ENCODE data around the gene PLBD1.

Gene PLBD1

DNA sequence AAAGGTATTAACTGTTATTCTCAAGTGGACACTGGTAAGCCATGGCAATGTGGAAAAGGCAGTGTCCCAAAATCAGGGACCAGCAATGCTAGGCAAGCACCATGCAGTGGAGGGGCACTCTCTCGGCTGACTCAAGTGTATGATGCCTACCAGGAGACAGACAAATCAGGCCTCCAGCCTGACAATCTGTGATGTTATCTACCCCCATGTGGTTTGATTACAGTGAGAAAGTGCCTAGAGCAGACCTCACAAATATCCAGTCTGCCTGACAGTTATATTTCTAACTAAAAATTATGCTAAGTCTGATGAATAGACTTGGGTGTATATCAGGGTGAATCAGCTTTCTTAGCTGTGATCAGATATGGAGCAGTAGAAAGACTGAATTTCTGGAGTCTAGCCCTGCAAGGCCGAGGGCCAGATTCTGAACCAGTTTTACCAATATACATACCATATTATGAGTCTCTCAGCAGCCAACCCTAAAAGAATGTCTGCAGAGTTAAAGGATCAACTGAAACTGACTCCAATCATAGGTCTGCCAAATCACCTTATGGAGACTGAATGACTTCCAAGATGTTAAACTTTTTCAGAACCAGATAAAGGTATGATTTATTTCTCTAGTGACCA is 3.2 kb downstream of the PLBD1 start:
- no peak overlapping the region for H3K4me3 ChIP-seq (replicated peaks; ENCODE audit: low read depth, low read length)
- DNase-seq (ENCODE audit: extremely low read depth, insufficient read length): no peak
- H3K27me3 ChIP-seq (replicated peaks; ENCODE audit: control insufficient read depth, insufficient read depth, low read length): no peaks in the 10 kb centered on the region; the same call in 1 of the 2 replicates
- no peaks in the 10 kb centered on the region for H3K36me3 ChIP-seq (ENCODE audit: control insufficient read depth, insufficient read depth, low read length)
- TF ChIP-seq, protein P1, sequence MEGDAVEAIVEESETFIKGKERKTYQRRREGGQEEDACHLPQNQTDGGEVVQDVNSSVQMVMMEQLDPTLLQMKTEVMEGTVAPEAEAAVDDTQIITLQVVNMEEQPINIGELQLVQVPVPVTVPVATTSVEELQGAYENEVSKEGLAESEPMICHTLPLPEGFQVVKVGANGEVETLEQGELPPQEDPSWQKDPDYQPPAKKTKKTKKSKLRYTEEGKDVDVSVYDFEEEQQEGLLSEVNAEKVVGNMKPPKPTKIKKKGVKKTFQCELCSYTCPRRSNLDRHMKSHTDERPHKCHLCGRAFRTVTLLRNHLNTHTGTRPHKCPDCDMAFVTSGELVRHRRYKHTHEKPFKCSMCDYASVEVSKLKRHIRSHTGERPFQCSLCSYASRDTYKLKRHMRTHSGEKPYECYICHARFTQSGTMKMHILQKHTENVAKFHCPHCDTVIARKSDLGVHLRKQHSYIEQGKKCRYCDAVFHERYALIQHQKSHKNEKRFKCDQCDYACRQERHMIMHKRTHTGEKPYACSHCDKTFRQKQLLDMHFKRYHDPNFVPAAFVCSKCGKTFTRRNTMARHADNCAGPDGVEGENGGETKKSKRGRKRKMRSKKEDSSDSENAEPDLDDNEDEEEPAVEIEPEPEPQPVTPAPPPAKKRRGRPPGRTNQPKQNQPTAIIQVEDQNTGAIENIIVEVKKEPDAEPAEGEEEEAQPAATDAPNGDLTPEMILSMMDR (IDR thresholded peaks at IDR 0.05; ENCODE audit: insufficient read depth, low read length, poor library complexity, severe bottlenecking): no peak

DNA sequence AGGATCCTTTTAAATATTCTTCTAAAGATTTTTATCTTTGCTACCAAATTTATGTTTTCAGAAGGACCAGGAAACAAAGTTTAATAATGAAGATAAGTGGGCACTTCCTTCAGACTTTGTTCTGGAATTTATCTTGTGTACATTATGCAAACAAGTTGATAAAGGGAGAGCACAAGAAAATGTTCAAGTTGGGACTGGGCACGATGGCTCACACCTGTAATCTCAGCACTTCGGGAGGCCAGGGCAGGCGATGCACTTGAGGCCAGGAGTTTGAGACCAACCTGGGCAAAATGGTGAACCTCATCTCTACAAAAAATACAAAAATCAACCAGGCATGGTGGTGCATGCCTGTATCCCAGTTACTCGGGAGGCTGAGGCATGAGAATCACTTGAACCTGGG is 4.6 kb downstream of the PLBD1 start:
- no peaks in the 10 kb centered on the region for H3K36me3 ChIP-seq (ENCODE audit: control insufficient read depth, insufficient read depth, low read length)
- H3K27me3 ChIP-seq (replicated peaks; ENCODE audit: control insufficient read depth, insufficient read depth, low read length): no peaks in the 10 kb centered on the region; the same call in 1 of the 2 replicates
- H3K4me3 ChIP-seq (replicated peaks; ENCODE audit: low read depth, low read length): no peak overlapping the region
- DNase-seq (ENCODE audit: extremely low read depth, insufficient read length): no peak
- TF ChIP-seq, protein P1 (IDR thresholded peaks at IDR 0.05; ENCODE audit: insufficient read depth, low read length, poor library complexity, severe bottlenecking): no peak

DNA sequence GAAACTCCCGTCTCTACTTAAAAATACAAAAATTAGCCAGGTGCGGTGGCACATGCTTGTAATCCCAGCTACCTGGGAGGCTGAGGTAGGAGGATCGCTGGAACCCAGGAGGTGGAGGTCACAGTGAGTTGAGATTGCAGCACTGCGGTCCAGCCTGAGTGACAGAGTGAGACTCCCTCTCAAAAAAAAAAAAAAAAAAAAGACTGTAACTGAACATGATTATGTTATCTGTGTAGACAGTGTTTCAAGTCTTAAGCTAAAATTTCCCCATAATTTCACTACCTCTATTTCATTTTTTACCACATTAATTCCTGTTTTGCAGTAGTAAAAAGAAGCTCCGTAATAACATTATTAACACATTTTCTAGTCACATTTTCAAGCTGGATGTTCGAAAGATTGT is 5.4 kb downstream of the PLBD1 start:
- TF ChIP-seq, protein P1 (IDR thresholded peaks at IDR 0.05; ENCODE audit: insufficient read depth, low read length, poor library complexity, severe bottlenecking): no peak
- Histone ChIP-seq H3K36me3 (ENCODE audit: control insufficient read depth, insufficient read depth, low read length) (no peaks in the 10 kb centered on the region), H3K27me3 (replicated peaks; ENCODE audit: control insufficient read depth, insufficient read depth, low read length) (no peaks in the 10 kb centered on the region; the same call in 1 of the 2 replicates), H3K4me3 (replicated peaks; ENCODE audit: low read depth, low read length) (no peak overlapping the region)
- no peak for DNase-seq (ENCODE audit: extremely low read depth, insufficient read length)

DNA sequence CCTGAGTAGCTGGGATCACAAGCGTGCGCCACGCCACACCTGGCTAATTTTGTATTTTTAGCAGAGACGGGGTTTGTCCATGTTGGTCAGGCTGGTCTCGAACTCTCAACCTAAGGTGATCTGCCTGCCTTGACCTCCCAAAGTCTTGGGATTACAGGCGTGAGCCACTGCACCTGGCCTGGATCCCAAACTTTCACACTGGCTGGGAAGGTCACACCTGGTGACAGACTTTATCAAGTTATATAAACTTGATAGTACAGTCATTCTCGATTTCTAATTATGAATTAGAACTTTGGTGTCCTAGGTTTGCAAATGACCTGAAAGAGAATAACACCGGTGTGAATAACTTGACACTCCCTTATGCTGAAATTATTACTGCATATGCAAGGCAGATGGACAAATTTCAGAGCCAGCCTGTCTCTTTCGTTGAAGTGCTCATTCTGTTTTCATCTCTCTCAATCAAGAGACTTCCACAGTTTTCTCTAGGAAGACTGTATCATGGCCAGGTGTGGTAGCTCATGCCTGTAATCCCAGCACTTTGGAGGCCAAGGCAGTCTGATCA is 5.9 kb downstream of the PLBD1 start:
- TF ChIP-seq, protein P1 (IDR thresholded peaks at IDR 0.05; ENCODE audit: insufficient read depth, low read length, poor library complexity, severe bottlenecking): no peak
- Histone ChIP-seq H3K36me3 (ENCODE audit: control insufficient read depth, insufficient read depth, low read length) (no peaks in the 10 kb centered on the region), H3K4me3 (replicated peaks; ENCODE audit: low read depth, low read length) (no peak overlapping the region), H3K27me3 (replicated peaks; ENCODE audit: control insufficient read depth, insufficient read depth, low read length) (no peaks in the 10 kb centered on the region)
- DNase-seq (ENCODE audit: extremely low read depth, insufficient read length): no peak

DNA sequence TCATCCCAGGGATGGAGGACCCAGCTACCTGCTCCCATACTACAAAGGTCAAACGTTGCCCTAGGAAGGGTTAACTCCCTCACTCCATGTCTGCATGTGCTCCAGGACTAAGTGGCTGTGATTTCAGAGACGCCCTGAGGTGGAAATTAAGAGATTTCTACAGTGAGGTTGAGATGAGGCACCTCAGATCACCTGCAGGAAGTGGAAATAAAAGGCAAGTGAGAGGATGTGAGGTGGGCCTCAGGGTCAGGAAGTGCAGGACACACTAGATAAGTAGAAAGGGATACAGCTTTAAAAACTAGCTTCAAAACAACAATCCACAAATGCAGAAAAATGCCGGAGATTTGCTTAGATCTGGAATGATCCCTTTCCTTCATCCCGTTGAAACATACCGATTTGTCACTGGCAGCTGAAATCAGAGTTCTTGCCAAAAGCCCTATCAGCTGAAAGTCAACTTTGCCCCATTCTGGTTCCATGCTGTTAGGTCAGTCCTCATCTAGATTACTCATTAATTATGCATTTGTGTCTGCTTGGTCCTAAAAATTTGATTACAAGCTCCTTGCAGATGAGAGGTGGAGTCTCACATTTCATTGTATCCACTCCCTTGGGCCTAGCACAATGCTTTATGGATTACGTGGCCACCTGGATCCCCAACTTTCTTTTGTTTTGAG is 6.6 kb downstream of the PLBD1 start:
- H3K4me3 ChIP-seq (replicated peaks; ENCODE audit: low read depth, low read length): no peak overlapping the region
- DNase-seq (ENCODE audit: extremely low read depth, insufficient read length): no peak
- TF ChIP-seq, protein P1 (IDR thresholded peaks at IDR 0.05; ENCODE audit: insufficient read depth, low read length, poor library complexity, severe bottlenecking): no peak
- H3K27me3 ChIP-seq (replicated peaks; ENCODE audit: control insufficient read depth, insufficient read depth, low read length): no peaks in the 10 kb centered on the region
- H3K36me3 ChIP-seq (ENCODE audit: control insufficient read depth, insufficient read depth, low read length): no peaks in the 10 kb centered on the region

Measured in GM06990 (cell line).